Panc1 (cell line): ENCODE results near the gene ARHGAP45. TPM values are rescaled to one million over a fixed set of nuclear protein-coding genes. Genes with fewer than 3 reads are reported as not detected.

Experiments
- ATAC-seq: fragments of 200-7000 bp; cut with Tn5 transposase; 2 replicates; pipeline ENCODE4 v1.9.1; 2020; ENCODE audit warnings: mild to moderate bottlenecking, moderate library complexity
- BruUV-seq: library from RNA; stranded (reverse); fragments of 400-500 nt; replicated peaks from 2 replicates; lab custom pipeline; 2021; lab: Mats Ljungman, UMichigan
- CTCF ChIA-PET: fragments of 300-600 bp; sonication (Branson Sonifier 250); formaldehyde crosslinking; loops from one replicate; lab custom pipeline; 2022; ENCODE audit warnings: antibody characterized with exemption; lab: Charles Lee
- POLR2A ChIA-PET: fragments of 300-600 bp; sonication (Branson Sonifier 250); formaldehyde crosslinking; loops from one replicate; lab custom pipeline; 2022; ENCODE audit warnings: antibody characterized with exemption; lab: Charles Lee
- DNase-seq: peaks from one replicate; pipeline ENCODE4 v3.0.0-alpha.2; 2010; ENCODE audit warnings: low read depth, low spot score
- H3K27ac ChIP-seq: 2 replicates; pipeline ENCODE4 v1.5.1; 2011; ENCODE audit warnings: mild to moderate bottlenecking, low read length, inconsistent platforms
- H3K27me3 ChIP-seq: fragments of 200-500 bp; sonication (Bioruptor generic); 2 replicates; pipeline ENCODE4 v1.6.0; 2014; ENCODE audit warnings: low read length, inconsistent platforms; ENCODE audit not compliant: control insufficient read depth, insufficient read depth
- H3K36me3 ChIP-seq: fragments of 200-500 bp; sonication (Bioruptor generic); 2 replicates; pipeline ENCODE4 v1.5.1; 2014; ENCODE audit warnings: inconsistent platforms, mild to moderate bottlenecking, low read length, moderate library complexity; ENCODE audit not compliant: control insufficient read depth, insufficient read depth
- H3K4me1 ChIP-seq: 2 replicates; pipeline ENCODE4 v1.5.1; 2011; ENCODE audit warnings: inconsistent platforms, mild to moderate bottlenecking, low read length, moderate library complexity; ENCODE audit not compliant: control insufficient read depth, insufficient read depth
- H3K4me3 ChIP-seq, 2 experiments: 2 replicates each; pipeline ENCODE4 v1.5.1; 2011 to 2012; ENCODE audit warnings: low read depth in 2 of 2, low read length in 2 of 2, mild to moderate bottlenecking in 2 of 2, inconsistent platforms in 1 of 2, moderate library complexity in 1 of 2
- H3K9me3 ChIP-seq: fragments of 200-500 bp; sonication (Bioruptor generic); 2 replicates; pipeline ENCODE4 v1.5.1; 2014; ENCODE audit warnings: low read depth, mild to moderate bottlenecking, inconsistent platforms, low read length, moderate library complexity; ENCODE audit not compliant: control insufficient read depth, insufficient read depth
- CTCF ChIP-seq: fragments of 450-650 bp; IDR thresholded peaks from 2 replicates; pipeline ENCODE4 v1.5.1; 2017; ENCODE audit warnings: mild to moderate bottlenecking
- POLR2AphosphoS5 ChIP-seq: IDR thresholded peaks from 2 replicates; pipeline ENCODE4 v1.6.1; 2012; ENCODE audit warnings: mild to moderate bottlenecking, low read depth, low read length, moderate library complexity
- REST ChIP-seq, 2 experiments: IDR thresholded peaks; 2 replicates each; pipeline ENCODE4 v1.6.1; 2011 to 2012; ENCODE audit warnings: low read depth in 2 of 2, control low read depth in 1 of 2, low read length in 1 of 2, mild to moderate bottlenecking in 1 of 2, moderate library complexity in 1 of 2; ENCODE audit not compliant: insufficient read depth in 1 of 2
- SIN3A ChIP-seq: IDR thresholded peaks from 2 replicates; pipeline ENCODE4 v1.6.1; 2012; ENCODE audit warnings: low read depth, mild to moderate bottlenecking, low read length, moderate library complexity, borderline replicate concordance; ENCODE audit not compliant: insufficient read depth
- TCF7L2 ChIP-seq: IDR thresholded peaks from 2 replicates; pipeline ENCODE4 v1.6.1; 2011; ENCODE audit warnings: mild to moderate bottlenecking, low read depth, low read length, inconsistent platforms
- in situ Hi-C: cut with HindIII; loops from 2 replicates; pipeline ENCODE4 v1.10.0; 2016; ENCODE audit warnings: low sequenced_read_pairs, low pct_unique_long_range_greater_than_20kb
- intact Hi-C: fragments of 100-400 bp; cut with micrococcal nuclease; formaldehyde crosslinking; loops from one replicate; pipeline ENCODE4 v1.10.0; 2022; ENCODE audit not compliant: unreplicated experiment
- total RNA-seq: library from RNA; stranded (reverse); gene quantifications from one replicate; pipeline ENCODE4 v1.2.1, GENCODE V29; 2021; ENCODE audit not compliant: unreplicated experiment

ARHGAP45 gene
- total RNA-seq, 1 experiment from 2014 or later: 27.8 TPM

- ChIA-PET CTCF (no interaction called here), POLR2A (interaction anchor here (0.6 to 0.8 kb wide), 2 partner anchors 15 to 135 kb away, joined by 3 to 4 read pairs; no protein-coding TSS in a partner anchor)
- no peaks in the 10 kb centered on the region for H3K9me3 ChIP-seq
- no peaks in the 10 kb centered on the region; the same call in 1 of the 2 replicates for H3K4me1 ChIP-seq
- H3K27ac ChIP-seq: no peak overlapping the region
- in situ Hi-C loops (no loop called here), intact Hi-C loops (no loop called here)
- no peaks in the 10 kb centered on the region for H3K36me3 ChIP-seq
- H3K4me3 ChIP-seq: no peak overlapping the region
- ATAC-seq: peak; percentile 11
- TF ChIP-seq POLR2AphosphoS5 (0 out of 2 replicates have a peak, but pooled peaks have one; percentile 26), REST (IDR thresholded peaks at IDR 0.05; ENCODE audit: insufficient read depth in 1 of 2, low read depth in 2 of 2, low read length in 1 of 2) (no peak)
- DNase-seq: no peak
- H3K27me3 ChIP-seq: no peaks in the 10 kb centered on the region
- no TSS peak for BruUV-seq
Observed at GRCh38 chr19:1085676-1086442, 18.9 kb downstream of the ARHGAP45 start.

- POLR2A ChIA-PET: interaction anchor here (0.6 to 0.7 kb wide), 2 partner anchors 20 to 136 kb away, joined by 3 to 4 read pairs; no protein-coding TSS in a partner anchor
- no peak for DNase-seq
- no peaks in the 10 kb centered on the region for H3K36me3 ChIP-seq
- H3K27ac ChIP-seq: no peak overlapping the region
- in situ Hi-C loops (no loop called here), intact Hi-C loops (no loop called here)
- BruUV-seq: no TSS peak
- CTCF ChIA-PET: no interaction called here
- no peaks in the 10 kb centered on the region for H3K27me3 ChIP-seq
- H3K9me3 ChIP-seq: no peaks in the 10 kb centered on the region
- H3K4me3 ChIP-seq: no peak overlapping the region
- no peaks in the 10 kb centered on the region; the same call in 1 of the 2 replicates for H3K4me1 ChIP-seq
- ATAC-seq: no peak
- TF ChIP-seq TCF7L2 (no peak), CTCF (no peak), SIN3A (no peak), POLR2AphosphoS5 (no peak), REST (IDR thresholded peaks at IDR 0.05; ENCODE audit: insufficient read depth in 1 of 2, low read depth in 2 of 2, low read length in 1 of 2) (no peak)
Observed at GRCh38 chr19:1086613-1087012, 19.6 kb downstream of the ARHGAP45 start.
